Measurements from ENCODE around the gene NRG3. TPM values are rescaled to one million over a fixed set of nuclear protein-coding genes. Genes with fewer than 3 reads are reported as not detected.

The NRG3 gene
- total RNA-seq, 2 experiments from 2014 or later: not detected

- no peak for DNase-seq
- H3K4me1 Mint-ChIP-seq: no peaks in the 10 kb centered on the region
- no peak overlapping the region for H3K27ac Mint-ChIP-seq
- no peaks in the 10 kb centered on the region for H3K27me3 Mint-ChIP-seq
- no peaks in the 10 kb centered on the region for H3K36me3 Mint-ChIP-seq
- H3K9me3 Mint-ChIP-seq: peaks cover 4% of the 10 kb centered on the region
- POLR2A ChIA-PET: no interaction called here
- ATAC-seq (ENCODE audit: low read depth): no peak
- H3K4me3 Mint-ChIP-seq: no peak overlapping the region
Observed at GRCh38 chr10:82922046-82922445, 1047.1 kb downstream of the NRG3 start.

- Mint-ChIP-seq H3K4me1 (no peaks in the 10 kb centered on the region), H3K27ac (no peak overlapping the region), H3K9me3 (peaks cover 4% of the 10 kb centered on the region), H3K27me3 (no peaks in the 10 kb centered on the region), H3K36me3 (no peaks in the 10 kb centered on the region), H3K4me3 (no peak overlapping the region)
- ATAC-seq (ENCODE audit: low read depth) (no peak), DNase-seq (no peak)
- POLR2A ChIA-PET: interaction anchor here (0.6 kb wide), 1 partner anchor 686 kb away, joined by 8 read pairs; no protein-coding TSS in a partner anchor
Observed at GRCh38 chr10:82922755-82923154, 1047.8 kb downstream of the NRG3 start.

GRCh38 chr10:82924711-82925110 is 1049.7 kb downstream of the NRG3 start:
- POLR2A ChIA-PET: no interaction called here

GRCh38 chr10:82925547-82925946 is 1050.6 kb downstream of the NRG3 start:
- Mint-ChIP-seq H3K4me1 (no peaks in the 10 kb centered on the region), H3K27ac (no peak overlapping the region), H3K27me3 (no peaks in the 10 kb centered on the region), H3K4me3 (no peak overlapping the region), H3K9me3 (peaks cover 6% of the 10 kb centered on the region), H3K36me3 (no peaks in the 10 kb centered on the region)
- DNase-seq: no peak
- POLR2A ChIA-PET: no interaction called here
- ATAC-seq (ENCODE audit: low read depth): no peak

More at GRCh38 chr10:82924711-82925110, 1049.7 kb downstream of the NRG3 start:
- H3K27ac Mint-ChIP-seq: no peak overlapping the region
- H3K27me3 Mint-ChIP-seq: no peaks in the 10 kb centered on the region
- no peaks in the 10 kb centered on the region for H3K36me3 Mint-ChIP-seq
- ATAC-seq (ENCODE audit: low read depth) (no peak), DNase-seq (no peak)
- H3K4me1 Mint-ChIP-seq: no peaks in the 10 kb centered on the region
- no peak overlapping the region for H3K4me3 Mint-ChIP-seq
- peaks cover 6% of the 10 kb centered on the region for H3K9me3 Mint-ChIP-seq

- POLR2A ChIA-PET: no interaction called here
- Mint-ChIP-seq H3K27me3 (no peaks in the 10 kb centered on the region), H3K9me3 (peaks cover 2% of the 10 kb centered on the region), H3K4me3 (no peak overlapping the region), H3K27ac (no peak overlapping the region), H3K36me3 (no peaks in the 10 kb centered on the region), H3K4me1 (no peaks in the 10 kb centered on the region)
- DNase-seq (no peak), ATAC-seq (ENCODE audit: low read depth) (no peak)
Observed at GRCh38 chr10:82932451-82932850, 1057.5 kb downstream of the NRG3 start.

- Mint-ChIP-seq H3K9me3 (no peaks in the 10 kb centered on the region), H3K27ac (no peak overlapping the region), H3K36me3 (no peaks in the 10 kb centered on the region), H3K4me1 (no peaks in the 10 kb centered on the region), H3K4me3 (no peak overlapping the region), H3K27me3 (no peaks in the 10 kb centered on the region)
- POLR2A ChIA-PET: no interaction called here
- ATAC-seq (ENCODE audit: low read depth) (no peak), DNase-seq (no peak)
Observed at GRCh38 chr10:82934429-82934828, 1059.4 kb downstream of the NRG3 start.

- ATAC-seq (ENCODE audit: low read depth) (no peak), DNase-seq (no peak)
- H3K27ac Mint-ChIP-seq: no peak overlapping the region
- no peaks in the 10 kb centered on the region for H3K4me1 Mint-ChIP-seq
- no peaks in the 10 kb centered on the region for H3K27me3 Mint-ChIP-seq
- H3K9me3 Mint-ChIP-seq: no peaks in the 10 kb centered on the region
- POLR2A ChIA-PET: no interaction called here
- H3K36me3 Mint-ChIP-seq: no peaks in the 10 kb centered on the region
- H3K4me3 Mint-ChIP-seq: no peak overlapping the region
Observed at GRCh38 chr10:82934947-82935346, 1060.0 kb downstream of the NRG3 start.

- no peak overlapping the region for H3K4me3 Mint-ChIP-seq
- POLR2A ChIA-PET: no interaction called here
- H3K9me3 Mint-ChIP-seq: no peaks in the 10 kb centered on the region
- H3K27ac Mint-ChIP-seq: no peak overlapping the region
- ATAC-seq (ENCODE audit: low read depth): no peak
- no peaks in the 10 kb centered on the region for H3K36me3 Mint-ChIP-seq
- no peak for DNase-seq
- no peaks in the 10 kb centered on the region for H3K27me3 Mint-ChIP-seq
- H3K4me1 Mint-ChIP-seq: no peaks in the 10 kb centered on the region
Observed at GRCh38 chr10:82938331-82938730, 1063.3 kb downstream of the NRG3 start.

GRCh38 chr10:82942286-82943099 is 1067.5 kb downstream of the NRG3 start:
- no peaks in the 10 kb centered on the region for H3K4me1 Mint-ChIP-seq
- ATAC-seq (ENCODE audit: low read depth) (no peak), DNase-seq (no peak)
- H3K27ac Mint-ChIP-seq: no peak overlapping the region
- no peak overlapping the region for H3K4me3 Mint-ChIP-seq
- no peaks in the 10 kb centered on the region for H3K27me3 Mint-ChIP-seq
- POLR2A ChIA-PET: no interaction called here
- H3K36me3 Mint-ChIP-seq: no peaks in the 10 kb centered on the region
- H3K9me3 Mint-ChIP-seq: peaks cover 2% of the 10 kb centered on the region

GRCh38 chr10:82943142-82943541 is 1068.1 kb downstream of the NRG3 start:
- no peaks in the 10 kb centered on the region for H3K27me3 Mint-ChIP-seq
- no peak overlapping the region for H3K4me3 Mint-ChIP-seq
- H3K4me1 Mint-ChIP-seq: no peaks in the 10 kb centered on the region
- no peaks in the 10 kb centered on the region for H3K36me3 Mint-ChIP-seq
- no peak overlapping the region for H3K27ac Mint-ChIP-seq
- peaks cover 2% of the 10 kb centered on the region for H3K9me3 Mint-ChIP-seq
- no peak for ATAC-seq (ENCODE audit: low read depth)
- POLR2A ChIA-PET: no interaction called here
- DNase-seq: no peak

- Mint-ChIP-seq H3K4me3 (no peak overlapping the region), H3K27me3 (no peaks in the 10 kb centered on the region), H3K9me3 (peaks cover 2% of the 10 kb centered on the region), H3K36me3 (no peaks in the 10 kb centered on the region), H3K4me1 (no peaks in the 10 kb centered on the region), H3K27ac (no peak overlapping the region)
- no peak for ATAC-seq (ENCODE audit: low read depth)
- POLR2A ChIA-PET: interaction anchor here (0.6 kb wide), 1 partner anchor 410 kb away, joined by 3 read pairs; no protein-coding TSS in a partner anchor
- DNase-seq: no peak
Observed at GRCh38 chr10:82949816-82950575, 1075.0 kb downstream of the NRG3 start.

GRCh38 chr10:82953331-82953730 is 1078.3 kb downstream of the NRG3 start:
- Mint-ChIP-seq H3K4me3 (no peak overlapping the region), H3K27me3 (peaks cover 2% of the 10 kb centered on the region), H3K36me3 (no peaks in the 10 kb centered on the region), H3K27ac (no peak overlapping the region), H3K9me3 (no peaks in the 10 kb centered on the region), H3K4me1 (no peaks in the 10 kb centered on the region)
- POLR2A ChIA-PET: no interaction called here
- DNase-seq (no peak), ATAC-seq (ENCODE audit: low read depth) (no peak)

- Mint-ChIP-seq H3K27me3 (peaks cover 2% of the 10 kb centered on the region), H3K4me3 (no peak overlapping the region), H3K27ac (no peak overlapping the region), H3K9me3 (no peaks in the 10 kb centered on the region), H3K36me3 (no peaks in the 10 kb centered on the region), H3K4me1 (no peaks in the 10 kb centered on the region)
- POLR2A ChIA-PET: no interaction called here
- ATAC-seq (ENCODE audit: low read depth) (no peak), DNase-seq (no peak)
Observed at GRCh38 chr10:82953909-82954308, 1078.9 kb downstream of the NRG3 start.

Data from activated naive CD8-positive, alpha-beta T cell treated with anti-CD3 and anti-CD28 coated beads, Interleukin-2, amount 10 ng/mL, durations not matched to agents 7 days and 5 days (primary cell).